MM.1S (cell line): ENCODE data around the gene ATXN1.

ENCODE experiments used
- EZH2 ChIP-seq: fragments of 300-600 bp; sonication (generic); optimal IDR thresholded peaks from 2 replicates; pipeline ENCODE3; 2017; ENCODE audit warnings: low read depth, mild to moderate bottlenecking, antibody characterized with exemption, low read length, mixed read lengths
- EZH2phosphoT487 ChIP-seq: fragments of 300-600 bp; sonication (generic); IDR thresholded peaks from 2 replicates; pipeline ENCODE4 v1.6.1; 2018; ENCODE audit warnings: antibody characterized with exemption, low read length
- TF ChIP-seq, protein P1 (sequence below): fragments of 300-600 bp; sonication (generic); IDR thresholded peaks from 2 replicates; pipeline ENCODE4 v1.5.1; 2016; ENCODE audit warnings: antibody characterized with exemption, low read length, mixed read lengths

DNA sequence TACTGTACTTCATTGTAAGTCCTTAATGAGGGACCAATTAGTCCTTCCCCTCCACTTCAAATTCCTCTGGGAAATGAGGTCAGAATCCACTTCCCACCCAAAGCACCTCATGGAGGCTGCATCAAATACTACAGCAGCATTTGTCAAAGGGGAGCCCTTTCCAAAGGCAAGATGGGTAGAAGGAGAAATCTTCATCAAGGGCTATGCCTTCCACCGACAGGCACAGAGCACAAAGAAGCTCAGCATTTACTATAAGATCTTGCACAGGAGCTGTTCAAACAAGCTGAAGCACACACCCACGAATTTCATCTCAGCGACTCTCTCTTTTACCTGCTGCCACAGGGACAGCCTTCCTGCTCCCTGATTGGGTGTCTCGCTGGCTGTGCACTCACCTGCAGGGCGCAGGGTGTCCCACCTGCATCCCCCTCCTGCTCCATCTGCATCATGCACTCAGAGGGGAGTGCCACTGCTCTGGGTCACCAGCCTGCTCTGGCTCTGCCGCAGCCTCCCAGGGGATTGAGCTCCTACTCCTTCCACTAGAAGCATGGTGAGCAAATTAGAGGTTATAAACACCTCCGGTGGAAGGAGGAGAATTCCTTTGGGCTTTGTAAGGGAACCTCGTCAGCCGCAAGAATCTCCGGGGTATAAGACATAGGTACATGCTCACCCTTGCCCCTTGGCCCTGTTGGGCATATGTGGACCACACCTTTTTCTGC, 164.5 kb downstream of the ATXN1 start:
- TF ChIP-seq, protein P1, sequence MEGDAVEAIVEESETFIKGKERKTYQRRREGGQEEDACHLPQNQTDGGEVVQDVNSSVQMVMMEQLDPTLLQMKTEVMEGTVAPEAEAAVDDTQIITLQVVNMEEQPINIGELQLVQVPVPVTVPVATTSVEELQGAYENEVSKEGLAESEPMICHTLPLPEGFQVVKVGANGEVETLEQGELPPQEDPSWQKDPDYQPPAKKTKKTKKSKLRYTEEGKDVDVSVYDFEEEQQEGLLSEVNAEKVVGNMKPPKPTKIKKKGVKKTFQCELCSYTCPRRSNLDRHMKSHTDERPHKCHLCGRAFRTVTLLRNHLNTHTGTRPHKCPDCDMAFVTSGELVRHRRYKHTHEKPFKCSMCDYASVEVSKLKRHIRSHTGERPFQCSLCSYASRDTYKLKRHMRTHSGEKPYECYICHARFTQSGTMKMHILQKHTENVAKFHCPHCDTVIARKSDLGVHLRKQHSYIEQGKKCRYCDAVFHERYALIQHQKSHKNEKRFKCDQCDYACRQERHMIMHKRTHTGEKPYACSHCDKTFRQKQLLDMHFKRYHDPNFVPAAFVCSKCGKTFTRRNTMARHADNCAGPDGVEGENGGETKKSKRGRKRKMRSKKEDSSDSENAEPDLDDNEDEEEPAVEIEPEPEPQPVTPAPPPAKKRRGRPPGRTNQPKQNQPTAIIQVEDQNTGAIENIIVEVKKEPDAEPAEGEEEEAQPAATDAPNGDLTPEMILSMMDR: no peak
- no peak for TF ChIP-seq EZH2
- no peak for TF ChIP-seq EZH2phosphoT487
